GM19324 (cell line): ENCODE results near the gene FOXI2.

Experiments
- ATAC-seq: cut with Tn5 transposase; IDR thresholded peaks from one replicate; pipeline ENCODE4 v1.9.1; 2021; ENCODE audit warnings: mild to moderate bottlenecking, moderate library complexity; ENCODE audit not compliant: unreplicated experiment, low FRiP score

FOXI2 gene

GRCh38 chr10:127740596-127740995, 3.6 kb downstream of the FOXI2 start:
- no peak for ATAC-seq

DNA sequence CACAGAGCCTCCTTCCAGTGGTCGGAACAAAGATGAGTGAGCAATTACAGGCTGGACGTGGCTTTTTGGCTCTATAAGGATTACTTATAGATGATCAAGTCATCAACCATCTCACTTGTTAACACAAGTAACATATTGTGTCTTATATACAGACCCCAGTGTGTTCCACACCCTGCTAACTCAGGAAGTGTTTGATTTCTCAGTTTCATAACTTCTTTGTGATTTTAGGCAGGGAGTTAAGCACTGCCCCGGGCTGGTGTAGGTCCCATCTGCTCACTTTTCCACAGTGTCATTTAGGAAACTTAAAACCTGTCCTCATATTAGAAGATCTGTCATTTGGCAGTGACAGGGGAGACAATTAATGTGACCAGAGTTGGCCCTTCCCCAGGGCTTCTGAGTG, 6.2 kb downstream of the FOXI2 start:
- no peak for ATAC-seq

DNA sequence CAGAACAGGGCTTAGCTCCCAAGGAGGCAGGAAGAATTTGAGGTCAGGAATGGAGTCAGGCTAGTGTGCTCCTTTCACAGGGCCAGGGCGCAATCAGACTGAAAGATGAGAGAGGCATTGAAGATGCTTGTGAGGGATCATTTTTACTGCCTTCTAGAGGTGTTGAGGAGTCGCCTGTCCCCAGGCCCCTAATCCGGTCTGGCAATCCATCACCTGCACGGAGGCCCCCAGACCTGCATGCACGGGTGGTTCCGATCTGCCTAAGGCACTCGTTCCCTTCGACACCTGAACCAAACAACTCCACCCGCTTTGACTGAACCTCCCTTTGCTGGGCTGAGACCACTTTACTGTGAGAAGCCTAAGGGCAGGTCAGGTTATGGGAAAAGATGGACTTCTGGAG, 8.0 kb downstream of the FOXI2 start:
- ATAC-seq = no peak

GRCh38 chr10:127745861-127746260, 8.9 kb downstream of the FOXI2 start:
- no peak for ATAC-seq

DNA sequence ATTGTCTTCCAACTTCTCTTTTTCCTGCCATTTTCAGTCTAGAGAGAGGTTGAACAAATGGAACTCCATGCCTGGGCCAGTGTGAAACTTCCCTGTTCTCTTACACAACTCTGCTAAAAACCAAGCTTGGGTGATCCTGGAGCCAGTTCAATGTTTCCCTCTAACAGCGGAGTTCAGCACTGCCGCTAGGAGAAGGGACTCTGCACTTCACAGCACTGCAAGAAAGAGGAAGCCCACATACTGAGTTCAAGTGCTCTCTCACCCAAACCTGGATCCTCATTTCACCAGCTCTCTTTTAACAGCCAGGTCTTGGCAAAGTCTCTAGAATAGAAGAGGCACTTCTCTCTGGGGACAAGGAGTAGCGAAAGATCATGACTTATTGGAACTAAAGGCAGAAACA, 18.8 kb downstream of the FOXI2 start:
- ATAC-seq = no peak

DNA sequence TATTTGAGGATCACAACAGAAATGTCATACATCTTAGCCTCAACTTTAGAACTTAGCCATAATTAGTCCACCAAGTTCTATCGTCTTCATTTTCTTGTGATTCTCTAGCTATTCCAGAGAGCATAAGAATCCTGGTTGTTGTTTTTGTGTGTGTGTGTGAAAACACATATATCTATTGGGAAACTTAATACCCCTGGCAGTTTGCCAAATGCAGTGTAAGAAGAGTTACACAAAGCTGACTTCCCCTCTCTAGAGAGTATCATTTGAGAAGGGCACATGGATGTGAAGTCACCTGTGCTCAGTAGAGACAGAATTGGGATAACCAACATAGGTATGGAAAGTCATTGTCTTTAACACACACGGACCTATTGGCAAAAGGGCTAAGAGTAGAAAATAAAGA, 19.3 kb downstream of the FOXI2 start:
- ATAC-seq = no peak

DNA sequence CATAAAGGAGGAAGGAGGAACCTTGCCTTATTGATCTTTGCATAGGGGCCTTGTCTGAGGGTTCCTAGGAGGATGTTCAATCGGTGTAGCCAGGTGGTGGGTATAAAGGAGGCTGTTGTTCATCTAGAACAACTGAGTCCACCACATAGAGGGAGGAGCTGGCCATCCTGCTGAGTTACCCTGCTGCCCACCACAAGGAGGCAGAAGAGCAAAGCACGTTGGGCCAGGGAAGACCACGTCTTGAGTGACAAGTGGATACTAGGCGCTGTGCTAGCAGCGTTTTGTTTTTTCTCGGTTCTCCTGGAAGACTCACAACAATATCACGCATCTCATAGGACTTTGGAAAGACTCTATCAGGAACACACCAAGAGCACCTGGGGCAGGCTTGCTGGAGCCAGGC, 20.0 kb downstream of the FOXI2 start:
- ATAC-seq = no peak

GRCh38 chr10:127759276-127759675, 22.3 kb downstream of the FOXI2 start:
- no peak for ATAC-seq

DNA sequence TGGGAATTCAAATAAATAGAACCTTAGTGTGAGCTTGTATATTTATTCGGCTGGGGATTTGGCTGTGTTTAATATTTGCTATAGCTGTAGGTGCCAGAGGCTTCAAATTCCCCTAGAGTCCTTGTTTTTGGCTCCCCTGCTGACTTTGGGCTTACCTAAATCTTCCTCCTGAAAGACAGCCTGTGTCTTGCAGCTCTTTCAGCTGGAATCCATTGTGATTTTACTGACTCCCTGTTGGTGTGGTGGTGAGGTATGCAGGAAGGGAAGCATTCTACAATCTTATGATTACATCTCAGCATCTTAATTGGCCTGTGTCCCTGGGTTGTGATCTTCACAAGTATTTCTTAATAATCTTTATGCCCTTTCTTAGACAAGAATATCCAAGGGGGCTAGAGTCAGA, 25.9 kb downstream of the FOXI2 start:
- no peak for ATAC-seq

DNA sequence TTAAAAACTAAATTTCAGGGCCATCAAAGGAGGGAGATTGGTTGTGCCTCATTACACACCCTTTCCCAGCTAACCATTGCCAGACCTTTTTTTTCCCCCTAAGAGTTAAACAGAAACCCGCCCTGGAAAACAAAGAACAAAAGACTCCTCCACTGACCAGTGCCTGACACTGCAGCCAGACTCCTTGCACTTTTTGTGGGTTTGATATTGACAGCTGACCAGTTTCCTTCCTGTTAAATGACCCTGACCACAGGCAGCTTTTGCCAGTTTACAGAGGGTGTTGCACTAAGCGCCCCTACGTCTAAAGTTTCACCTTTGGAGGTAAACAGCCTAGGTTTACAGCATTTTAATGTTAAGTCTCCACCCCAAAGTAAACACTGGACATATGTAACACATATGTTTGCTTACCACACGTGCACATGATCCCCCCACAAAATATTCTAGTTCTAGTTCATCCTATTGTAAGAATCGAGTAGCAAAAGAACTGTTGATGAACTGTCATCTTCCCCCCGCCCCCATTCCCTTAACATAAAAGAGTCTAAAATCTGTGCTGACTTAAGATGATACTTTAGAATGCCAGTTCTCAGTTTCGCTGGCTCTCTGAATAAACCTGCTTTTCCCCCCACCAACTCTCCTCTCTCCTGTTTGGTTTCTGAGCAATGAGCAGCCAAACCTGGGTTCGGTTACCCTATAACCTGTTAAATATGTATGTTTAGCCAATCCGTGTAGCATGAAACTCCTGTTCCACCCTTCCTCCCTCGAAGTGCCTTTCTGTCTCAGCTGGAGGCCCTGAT, 38.0 kb downstream of the FOXI2 start:
- no peak for ATAC-seq

- ATAC-seq = no peak
Measured at GRCh38 chr10:127776816-127777215, 39.8 kb downstream of the FOXI2 start.

GRCh38 chr10:127781412-127781811, 44.4 kb downstream of the FOXI2 start:
- no peak for ATAC-seq

DNA sequence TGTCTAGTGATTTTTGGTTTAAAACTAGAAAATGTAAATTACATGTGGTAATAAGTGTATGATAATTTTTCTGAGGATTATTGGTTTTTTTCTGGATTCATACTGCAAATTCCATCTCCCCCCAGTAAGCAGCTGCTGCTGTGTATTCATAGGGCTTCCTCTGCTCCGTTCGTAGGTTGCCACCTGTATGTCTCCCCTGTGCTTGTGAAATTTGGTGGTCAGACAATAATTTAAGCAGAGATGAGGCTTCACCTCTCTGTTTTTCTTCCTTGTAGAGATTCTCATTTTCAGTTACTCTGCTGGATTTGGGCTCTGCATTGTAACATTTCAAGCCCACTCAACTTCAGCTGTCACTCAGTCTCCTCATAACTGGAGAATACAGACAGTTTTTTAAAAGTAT, 50.9 kb downstream of the FOXI2 start:
- no peak for ATAC-seq

GRCh38 chr10:127790066-127790624, 53.2 kb downstream of the FOXI2 start:
- ATAC-seq = no peak
